ENCODE results near the gene ABCC1. TPM values are rescaled to one million over a fixed set of nuclear protein-coding genes. Genes with fewer than 3 reads are reported as not detected.

Gene ABCC1
- total and polyA plus RNA-seq, 2 of the 4 experiments (the other 2 are of a cell fraction) = 39.4 to 66.0 TPM

DNA sequence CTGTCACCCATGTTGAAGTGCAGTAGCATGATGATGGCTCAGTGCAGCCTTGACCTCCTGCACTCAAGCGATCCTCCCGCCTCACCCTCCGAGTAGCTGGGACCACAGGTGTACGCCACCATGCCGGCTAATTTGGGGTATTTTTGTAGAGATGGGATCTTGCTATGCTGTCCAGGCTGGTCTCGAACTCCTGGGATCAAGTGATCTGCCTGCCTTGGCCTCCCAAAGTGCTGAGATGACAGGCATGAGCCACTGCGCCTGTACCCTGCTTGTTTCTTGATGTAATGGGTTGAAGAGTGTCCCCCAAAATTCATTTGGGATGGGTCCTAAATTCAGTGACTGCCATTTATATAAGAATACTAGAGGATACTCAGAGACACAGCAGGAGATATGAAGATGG, 216.7 kb downstream of the ABCC1 start:
- Histone ChIP-seq H3K4me2 (ENCODE audit: low read depth, low read length) (no peak overlapping the region), H2BK15ac (ENCODE audit: low read depth, low read length) (no peak overlapping the region), H4K8ac (ENCODE audit: low read depth in 2 of 2, low read length in 2 of 2) (no peak overlapping the region), H3K4ac (ENCODE audit: low read depth, low read length) (no peak overlapping the region), H3K9ac (ENCODE audit: low read depth, low read length) (no peak overlapping the region), H2BK120ac (ENCODE audit: low read depth, low read length) (no peak overlapping the region), H3K4me3 (ENCODE audit: insufficient read depth, low read depth, low read length) (no peak overlapping the region), H3K18ac (ENCODE audit: low read depth, low read length) (no peak overlapping the region), H2AK5ac (ENCODE audit: low read depth, low read length) (no peak overlapping the region), H3K27ac (ENCODE audit: insufficient read depth, low read length) (no peak overlapping the region), H2BK20ac (ENCODE audit: low read depth, low read length) (no peak overlapping the region), H3K23ac (ENCODE audit: low read depth, low read length) (no peak overlapping the region), H4K20me1 (ENCODE audit: insufficient read depth, low read length) (no peaks in the 10 kb centered on the region), H3K14ac (replicated peaks; ENCODE audit: low read depth, low read length) (no peak overlapping the region), H3K79me1 (ENCODE audit: low read depth in 1 of 2, low read length in 2 of 2) (no peaks in the 10 kb centered on the region), H3K9me1 (ENCODE audit: insufficient read depth, low read length) (peaks cover 2% of the 10 kb centered on the region; the same call in 1 of the 2 replicates), H3K27me3 (ENCODE audit: control insufficient read depth, insufficient read depth, low read length) (no peaks in the 10 kb centered on the region; the same call in 1 of the 2 replicates), H3K36me3 (ENCODE audit: control insufficient read depth, insufficient read depth, low read length) (no peaks in the 10 kb centered on the region; the same call in 1 of the 2 replicates), H2AFZ (replicated peaks; ENCODE audit: low read length, poor library complexity) (no peak overlapping the region), H3K56ac (ENCODE audit: extremely low read depth, insufficient read depth, low read length) (no peak overlapping the region), H2BK5ac (ENCODE audit: low read depth, low read length, poor library complexity, severe bottlenecking) (no peak overlapping the region), H2AK9ac (replicated peaks; ENCODE audit: low read depth, low read length, poor library complexity) (no peak overlapping the region), H3K9me3 (ENCODE audit: control insufficient read depth, insufficient read depth, low read length) (no peaks in the 10 kb centered on the region), H4K5ac (ENCODE audit: low read depth, low read length) (no peak overlapping the region), H4K91ac (ENCODE audit: insufficient read depth, low read depth, low read length) (no peak overlapping the region), H3K4me1 (ENCODE audit: control insufficient read depth, insufficient read depth, low read length) (no peaks in the 10 kb centered on the region)
- no peak for TF ChIP-seq FOS (IDR thresholded peaks at IDR 0.05; ENCODE audit: low read depth, low read length)
- TF ChIP-seq, protein P1, sequence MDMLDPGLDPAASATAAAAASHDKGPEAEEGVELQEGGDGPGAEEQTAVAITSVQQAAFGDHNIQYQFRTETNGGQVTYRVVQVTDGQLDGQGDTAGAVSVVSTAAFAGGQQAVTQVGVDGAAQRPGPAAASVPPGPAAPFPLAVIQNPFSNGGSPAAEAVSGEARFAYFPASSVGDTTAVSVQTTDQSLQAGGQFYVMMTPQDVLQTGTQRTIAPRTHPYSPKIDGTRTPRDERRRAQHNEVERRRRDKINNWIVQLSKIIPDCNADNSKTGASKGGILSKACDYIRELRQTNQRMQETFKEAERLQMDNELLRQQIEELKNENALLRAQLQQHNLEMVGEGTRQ (IDR thresholded peaks at IDR 0.05; ENCODE audit: low read depth, low read length) = no peak
- in situ Hi-C loops (cut with MboI; ENCODE audit: low sequenced_read_pairs) (no loop called here), dilution Hi-C loops (cut with HindIII; ENCODE audit: low sequenced_read_pairs, unreplicated experiment) (no loop called here), intact Hi-C loops (cut with micrococcal nuclease) (no loop called here)
- DNase-seq (no peak), ATAC-seq (ENCODE audit: low read depth) (no peak)
- BruUV-seq (replicated peaks) = no TSS peak
- no CpG with 5 or more reads among the region's 7 CpGs for WGBS, 2 experiments (ENCODE audit: extremely low coverage in 2 of 2, insufficient read length in 1 of 2)
- CTCF ChIA-PET = no interaction called here
- POLR2A ChIA-PET (ENCODE audit: unreplicated experiment) = no interaction called here

Measured in IMR-90 (cell line).